ENCODE data around the gene DOCK9.

DNA sequence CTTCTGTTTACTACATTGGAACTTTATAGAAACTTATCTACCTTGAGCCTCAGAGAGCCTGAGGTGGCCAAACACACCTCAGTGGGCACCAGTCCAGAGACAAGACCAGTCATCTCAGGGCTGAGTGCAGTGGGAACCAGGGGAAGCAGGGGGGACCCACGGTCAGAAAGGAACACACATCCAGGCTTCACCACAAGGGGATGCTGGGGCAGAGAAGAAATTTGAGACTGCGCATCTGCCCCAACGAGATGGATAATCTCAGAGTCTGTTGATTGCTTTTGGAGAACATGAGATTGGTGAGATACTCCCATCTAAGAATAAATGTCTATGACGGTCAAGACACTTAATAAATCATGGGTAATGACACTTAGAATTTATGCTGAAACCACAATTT is 98.7 kb downstream of the DOCK9 start:
- no peak for TF ChIP-seq CTCF (IDR thresholded peaks at IDR 0.05)
- TF ChIP-seq POLR2A (IDR thresholded peaks at IDR 0.05): no peak

Data from esophagus squamous epithelium (tissue), 4 donors.